Peyer's patch (tissue), 4 donors: ENCODE data around the gene PPP1R3F.

Source experiments
- CTCF ChIP-seq, 6 experiments: fragments of 450-650 bp in 4 of 6; fragments of 200-600 bp in 2 of 6; sonication (generic) in 1 of 6; IDR thresholded peaks; one replicate each; pipeline ENCODE4 v1.5.1; 2017 to 2019; ENCODE audit warnings: antibody characterized with exemption in 6 of 6, mild to moderate bottlenecking in 3 of 6, moderate library complexity in 1 of 6
- POLR2A ChIP-seq, 2 donors: fragments of 450-650 bp; IDR thresholded peaks; one replicate each; pipeline ENCODE4 v1.5.1; 2017; ENCODE audit warnings: antibody characterized with exemption in 2 of 2, mild to moderate bottlenecking in 2 of 2, moderate library complexity in 2 of 2

GRCh38 chrX:49258749-49259124 is 10.9 kb upstream of the PPP1R3F start:
- TF ChIP-seq CTCF (IDR thresholded peaks at IDR 0.05) (no peak), POLR2A (IDR thresholded peaks at IDR 0.05) (no peak)
